Nephron (organoid): ENCODE results near the gene DACH1.

Experiments used
- H3K27ac Mint-ChIP-seq, 3 experiments: 2 replicates each; pipeline ENCODE4 v1.8.0; 2020; ENCODE audit warnings: mixed read lengths in 3 of 3, mild to moderate bottlenecking in 2 of 3, moderate library complexity in 1 of 3
- H3K27me3 Mint-ChIP-seq: 2 replicates; pipeline ENCODE4 v1.8.0; 2021; ENCODE audit warnings: low read depth, mild to moderate bottlenecking, moderate library complexity, mixed read lengths
- H3K36me3 Mint-ChIP-seq: 2 replicates; pipeline ENCODE4 v1.8.0; 2020; ENCODE audit warnings: low read depth, mixed read lengths
- H3K4me1 Mint-ChIP-seq: 2 replicates; pipeline ENCODE4 v1.8.0; 2020; ENCODE audit warnings: mixed read lengths
- H3K4me3 Mint-ChIP-seq, 3 experiments: 2 replicates each; pipeline ENCODE4 v1.8.0; 2020; ENCODE audit warnings: mild to moderate bottlenecking in 3 of 3, mixed read lengths in 3 of 3, moderate library complexity in 2 of 3
- H3K9me3 Mint-ChIP-seq: 2 replicates; pipeline ENCODE4 v1.8.0; 2020; ENCODE audit warnings: mixed read lengths
- TF ChIP-seq, protein P1 (sequence below), 3 experiments: fragments of 200-600 bp; sonication (generic); IDR thresholded peaks; one replicate each; pipeline ENCODE4 v1.5.0; 2021; ENCODE audit warnings: antibody characterized with exemption in 3 of 3; ENCODE audit not compliant: unreplicated experiment in 3 of 3

Gene DACH1

DNA sequence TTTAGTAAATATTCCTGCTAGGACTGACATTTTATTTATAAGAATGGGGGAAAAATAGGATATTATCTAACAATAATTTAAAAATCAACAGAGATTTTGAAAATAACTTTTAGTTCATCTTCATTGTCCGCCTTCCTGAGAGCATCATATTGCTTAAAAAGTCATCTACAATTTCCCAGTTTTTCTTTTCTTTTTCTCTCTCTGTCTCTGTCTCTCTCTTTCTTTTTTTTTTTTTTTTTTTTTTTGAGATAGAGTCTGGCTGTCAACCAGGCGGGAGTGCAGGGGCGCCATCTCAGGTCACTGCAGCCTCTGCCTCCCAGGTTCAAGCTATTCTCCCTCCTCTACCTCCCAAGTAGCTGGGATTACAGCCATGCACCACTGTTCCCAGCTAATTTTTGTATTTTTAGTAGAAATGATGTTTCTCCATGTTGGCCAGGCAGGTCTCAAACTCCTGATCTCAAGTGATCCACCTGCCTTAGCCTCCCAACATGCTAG is 276.3 kb downstream of the DACH1 start:
- peaks cover 17% of the 10 kb centered on the region for H3K4me1 Mint-ChIP-seq
- no peak overlapping the region for H3K4me3 Mint-ChIP-seq
- TF ChIP-seq, protein P1, sequence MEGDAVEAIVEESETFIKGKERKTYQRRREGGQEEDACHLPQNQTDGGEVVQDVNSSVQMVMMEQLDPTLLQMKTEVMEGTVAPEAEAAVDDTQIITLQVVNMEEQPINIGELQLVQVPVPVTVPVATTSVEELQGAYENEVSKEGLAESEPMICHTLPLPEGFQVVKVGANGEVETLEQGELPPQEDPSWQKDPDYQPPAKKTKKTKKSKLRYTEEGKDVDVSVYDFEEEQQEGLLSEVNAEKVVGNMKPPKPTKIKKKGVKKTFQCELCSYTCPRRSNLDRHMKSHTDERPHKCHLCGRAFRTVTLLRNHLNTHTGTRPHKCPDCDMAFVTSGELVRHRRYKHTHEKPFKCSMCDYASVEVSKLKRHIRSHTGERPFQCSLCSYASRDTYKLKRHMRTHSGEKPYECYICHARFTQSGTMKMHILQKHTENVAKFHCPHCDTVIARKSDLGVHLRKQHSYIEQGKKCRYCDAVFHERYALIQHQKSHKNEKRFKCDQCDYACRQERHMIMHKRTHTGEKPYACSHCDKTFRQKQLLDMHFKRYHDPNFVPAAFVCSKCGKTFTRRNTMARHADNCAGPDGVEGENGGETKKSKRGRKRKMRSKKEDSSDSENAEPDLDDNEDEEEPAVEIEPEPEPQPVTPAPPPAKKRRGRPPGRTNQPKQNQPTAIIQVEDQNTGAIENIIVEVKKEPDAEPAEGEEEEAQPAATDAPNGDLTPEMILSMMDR (IDR thresholded peaks at IDR 0.05; ENCODE audit: unreplicated experiment in 3 of 3): no peak
- H3K27me3 Mint-ChIP-seq: no peaks in the 10 kb centered on the region
- H3K36me3 Mint-ChIP-seq: peaks cover 10% of the 10 kb centered on the region
- H3K27ac Mint-ChIP-seq: peak overlapping the region in 2 of 3 experiments; percentile 4 to 27
- no peaks in the 10 kb centered on the region for H3K9me3 Mint-ChIP-seq

DNA sequence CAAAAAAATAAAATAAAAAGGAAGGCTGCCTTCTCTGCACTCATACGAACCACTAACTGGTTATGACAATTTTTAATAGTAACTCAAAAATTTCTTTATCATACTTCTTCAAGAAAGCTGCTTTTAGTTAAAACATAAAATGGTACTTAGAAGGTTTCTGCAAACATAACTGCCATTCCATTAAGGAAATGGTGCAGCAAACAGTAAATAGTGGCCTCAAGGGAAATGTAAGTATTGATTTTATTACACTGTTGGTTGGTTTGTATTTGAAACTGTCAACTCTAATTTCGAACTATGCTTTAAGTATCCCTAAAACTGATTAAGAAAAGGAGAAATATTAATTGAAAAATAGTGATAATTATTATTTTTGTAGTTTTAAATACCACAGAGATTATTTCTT is 278.0 kb downstream of the DACH1 start:
- Mint-ChIP-seq H3K4me1 (peaks cover 17% of the 10 kb centered on the region), H3K4me3 (no peak overlapping the region)

DNA sequence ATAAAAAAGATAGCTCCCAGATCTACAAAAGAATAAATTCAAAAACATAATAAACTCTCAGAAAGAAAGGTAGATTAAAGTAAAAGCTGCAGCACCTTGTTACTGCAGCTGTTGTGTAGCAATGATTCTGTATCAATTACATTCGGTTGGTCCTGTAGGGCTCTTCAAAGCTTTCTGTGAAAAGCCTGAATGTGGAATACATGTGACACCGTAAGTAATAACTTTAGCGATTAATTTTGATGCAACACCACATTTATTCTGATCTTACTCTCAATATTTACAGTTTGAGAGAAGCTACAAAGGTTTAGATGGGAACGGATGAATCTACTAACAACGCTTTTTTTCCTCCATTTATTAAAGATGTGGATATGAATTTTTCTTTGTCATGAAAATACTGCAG is 279.2 kb downstream of the DACH1 start:
- H3K27me3 Mint-ChIP-seq: no peaks in the 10 kb centered on the region
- no peaks in the 10 kb centered on the region for H3K9me3 Mint-ChIP-seq
- no peak overlapping the region for H3K4me3 Mint-ChIP-seq
- TF ChIP-seq, protein P1 (IDR thresholded peaks at IDR 0.05; ENCODE audit: unreplicated experiment in 3 of 3): no peak
- H3K36me3 Mint-ChIP-seq: peaks cover 2% of the 10 kb centered on the region
- peaks cover 17% of the 10 kb centered on the region for H3K4me1 Mint-ChIP-seq
- H3K27ac Mint-ChIP-seq: peak overlapping the region; percentile 51 to 78 (median 75)

More for the DNA sequence above, 278.0 kb downstream of the DACH1 start:
- Mint-ChIP-seq H3K27me3 (no peaks in the 10 kb centered on the region), H3K9me3 (no peaks in the 10 kb centered on the region), H3K36me3 (peaks cover 3% of the 10 kb centered on the region), H3K27ac (peak overlapping the region; percentile 51 to 75 (median 64))
- TF ChIP-seq, protein P1 (IDR thresholded peaks at IDR 0.05; ENCODE audit: unreplicated experiment in 3 of 3): no peak

DNA sequence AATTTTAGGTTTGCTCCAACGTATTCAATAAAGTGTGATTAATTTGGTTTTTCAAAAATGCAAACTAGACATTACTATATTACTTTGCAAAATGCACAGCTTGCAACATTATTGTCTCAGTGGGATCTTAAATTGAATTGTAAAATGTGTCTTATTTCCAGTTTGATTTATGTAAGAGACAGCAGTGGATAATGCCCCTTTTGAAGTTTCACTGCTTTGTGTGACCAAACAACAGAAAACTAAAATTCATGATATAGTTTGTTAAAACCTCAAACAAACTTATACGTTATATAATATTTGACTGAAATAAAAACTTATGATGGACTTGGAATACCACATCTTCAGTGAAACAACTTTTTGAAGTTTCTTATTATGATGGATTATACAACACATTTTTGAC is 279.8 kb downstream of the DACH1 start:
- H3K27me3 Mint-ChIP-seq: no peaks in the 10 kb centered on the region
- H3K27ac Mint-ChIP-seq: peak overlapping the region; percentile 51 to 78 (median 75)
- H3K9me3 Mint-ChIP-seq: no peaks in the 10 kb centered on the region
- TF ChIP-seq, protein P1 (IDR thresholded peaks at IDR 0.05; ENCODE audit: unreplicated experiment in 3 of 3): no peak
- peaks cover 17% of the 10 kb centered on the region for H3K4me1 Mint-ChIP-seq
- H3K4me3 Mint-ChIP-seq: no peak overlapping the region
- H3K36me3 Mint-ChIP-seq: no peaks in the 10 kb centered on the region

DNA sequence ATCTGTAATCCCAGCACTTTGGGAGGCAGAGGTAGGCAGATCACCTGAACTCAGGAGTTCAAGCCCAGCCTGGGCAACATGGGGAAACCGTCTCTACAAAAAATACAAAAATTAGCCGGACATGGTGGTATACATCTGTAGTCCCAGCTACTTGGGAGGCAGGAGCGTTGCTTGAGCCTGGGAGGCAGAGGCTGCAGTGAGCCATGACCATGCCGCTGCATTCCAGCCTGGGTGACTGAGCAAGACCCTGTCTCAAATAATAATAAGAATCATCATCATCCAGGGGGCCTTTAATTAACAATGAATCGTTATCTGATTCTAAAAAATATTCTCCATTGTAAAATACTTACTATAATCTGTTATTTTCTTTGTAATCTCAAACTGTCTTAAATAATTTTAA is 283.4 kb downstream of the DACH1 start:
- Mint-ChIP-seq H3K36me3 (no peaks in the 10 kb centered on the region), H3K27me3 (no peaks in the 10 kb centered on the region), H3K27ac (peak overlapping the region in 1 of 3 experiments; percentile 33), H3K4me1 (peaks cover 12% of the 10 kb centered on the region), H3K9me3 (no peaks in the 10 kb centered on the region), H3K4me3 (no peak overlapping the region)
- TF ChIP-seq, protein P1 (IDR thresholded peaks at IDR 0.05; ENCODE audit: unreplicated experiment in 3 of 3): no peak

DNA sequence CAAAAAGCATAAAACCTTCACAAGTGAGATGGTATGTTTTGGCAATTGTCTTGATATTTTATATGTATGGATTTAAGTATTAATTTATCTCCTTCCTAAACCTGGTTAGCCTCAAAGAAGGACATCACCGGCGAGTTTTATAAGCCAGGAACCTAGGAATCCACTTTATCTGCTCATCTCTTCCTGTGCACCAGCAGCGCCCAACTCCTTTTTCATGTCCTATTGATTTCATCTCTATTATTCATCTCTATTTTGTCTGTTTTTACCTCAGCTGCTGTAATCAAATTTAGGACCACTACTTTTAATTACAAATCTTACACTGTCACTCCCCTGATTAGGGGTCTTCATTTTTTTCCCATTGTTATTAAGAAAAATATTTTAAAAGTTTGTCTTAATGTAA is 286.4 kb downstream of the DACH1 start:
- no peak overlapping the region for H3K4me3 Mint-ChIP-seq
- TF ChIP-seq, protein P1 (IDR thresholded peaks at IDR 0.05; ENCODE audit: unreplicated experiment in 3 of 3): no peak
- peak overlapping the region in 1 of 3 experiments; percentile 4 for H3K27ac Mint-ChIP-seq
- no peaks in the 10 kb centered on the region for H3K4me1 Mint-ChIP-seq
- H3K9me3 Mint-ChIP-seq: no peaks in the 10 kb centered on the region
- H3K36me3 Mint-ChIP-seq: peaks cover 10% of the 10 kb centered on the region
- H3K27me3 Mint-ChIP-seq: no peaks in the 10 kb centered on the region
